Measurements from ENCODE around the gene CFAP46.

CFAP46 gene

DNA sequence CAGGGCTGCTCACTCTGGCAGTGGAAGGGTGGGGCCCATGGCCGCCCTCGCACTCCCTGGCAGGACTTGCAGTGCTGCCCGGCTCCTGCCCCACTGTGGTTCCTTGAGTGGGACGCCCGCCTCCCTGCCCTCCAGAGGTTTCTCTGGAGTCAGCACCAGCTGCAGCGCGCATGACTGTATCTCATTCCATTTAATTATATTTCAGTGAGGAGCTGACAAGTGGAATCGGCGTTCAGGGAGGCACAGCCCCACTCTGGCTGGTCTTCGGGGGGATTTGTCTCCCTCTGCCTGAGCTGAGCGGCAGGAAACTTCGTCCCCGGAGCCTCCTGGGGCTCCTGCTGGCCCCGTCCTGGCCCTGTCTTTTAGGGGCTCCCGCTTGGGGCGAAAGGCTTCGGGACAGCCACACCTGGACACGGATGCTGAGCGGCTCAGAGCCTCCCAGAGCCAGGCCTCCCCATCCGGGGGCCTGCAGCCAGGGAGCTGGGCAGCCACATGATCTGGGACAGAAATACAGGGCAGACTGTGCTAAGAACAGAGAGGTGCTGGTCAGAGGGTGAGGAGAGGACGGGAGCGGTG lies 81.2 kb downstream of the CFAP46 start:
- no peak overlapping the region for H3K4me3 ChIP-seq (ENCODE audit: low read depth, low read length)
- no peaks in the 10 kb centered on the region for H3K27me3 ChIP-seq (ENCODE audit: control insufficient read depth, insufficient read depth, low read length)
- H3K9me3 ChIP-seq (ENCODE audit: control insufficient read depth, insufficient read depth, low read length), result no peaks in the 10 kb centered on the region
- H3K4me1 ChIP-seq (ENCODE audit: control insufficient read depth, insufficient read depth, low read length), result no peaks in the 10 kb centered on the region
- H3K36me3 ChIP-seq (ENCODE audit: control insufficient read depth, insufficient read depth, low read length), result no peaks in the 10 kb centered on the region
- H3K9ac ChIP-seq (ENCODE audit: low read depth, low read length), result no peak overlapping the region

GRCh38 chr10:132860532-132860931 lies 81.8 kb downstream of the CFAP46 start:
- H3K4me1 ChIP-seq (ENCODE audit: control insufficient read depth, insufficient read depth, low read length), result no peaks in the 10 kb centered on the region
- H3K4me3 ChIP-seq (ENCODE audit: low read depth, low read length), result no peak overlapping the region
- no peaks in the 10 kb centered on the region for H3K9me3 ChIP-seq (ENCODE audit: control insufficient read depth, insufficient read depth, low read length)
- no peaks in the 10 kb centered on the region for H3K36me3 ChIP-seq (ENCODE audit: control insufficient read depth, insufficient read depth, low read length)
- no peak overlapping the region for H3K9ac ChIP-seq (ENCODE audit: low read depth, low read length)
- no peaks in the 10 kb centered on the region for H3K27me3 ChIP-seq (ENCODE audit: control insufficient read depth, insufficient read depth, low read length)

DNA sequence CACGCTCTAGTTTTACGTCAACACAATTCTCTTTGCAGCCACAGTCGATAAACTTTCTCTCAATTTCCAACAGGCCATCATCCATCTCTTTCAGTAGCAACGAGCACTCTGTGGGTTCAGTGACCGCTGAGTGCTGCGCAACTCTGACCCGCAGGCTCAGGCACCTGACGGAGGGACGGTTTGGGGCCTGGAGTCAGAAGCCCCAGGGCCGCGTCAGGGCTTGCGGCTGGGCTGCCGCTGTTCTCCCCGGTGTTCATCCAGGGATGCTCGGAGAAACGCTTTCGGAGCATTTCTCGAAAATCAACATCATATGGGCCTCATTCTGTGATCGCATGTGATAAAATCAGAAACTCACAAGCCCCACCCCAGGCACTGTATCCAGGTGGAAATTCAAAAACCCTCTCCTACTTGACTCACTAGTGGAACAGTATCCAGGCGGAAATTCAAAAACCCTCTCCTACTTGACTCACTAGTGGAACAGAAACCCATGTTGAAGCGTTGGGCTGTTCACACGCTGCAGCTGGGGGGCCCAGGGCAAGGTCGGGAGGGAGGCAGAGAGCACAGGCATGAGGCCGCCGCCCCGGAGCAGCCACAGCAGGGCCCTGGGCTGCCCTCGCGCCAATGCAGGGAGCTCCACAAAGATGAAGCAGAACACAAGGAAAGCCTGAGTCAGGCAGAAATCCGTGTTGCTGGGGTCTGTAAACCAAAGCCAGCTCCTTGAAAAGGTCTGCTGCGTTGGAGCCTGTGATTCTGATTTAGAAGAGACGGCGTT lies 83.1 kb downstream of the CFAP46 start:
- no peak overlapping the region for H3K9ac ChIP-seq (ENCODE audit: low read depth, low read length)
- no peaks in the 10 kb centered on the region for H3K9me3 ChIP-seq (ENCODE audit: control insufficient read depth, insufficient read depth, low read length)
- no peaks in the 10 kb centered on the region for H3K4me1 ChIP-seq (ENCODE audit: control insufficient read depth, insufficient read depth, low read length)
- no peaks in the 10 kb centered on the region for H3K36me3 ChIP-seq (ENCODE audit: control insufficient read depth, insufficient read depth, low read length)
- H3K4me3 ChIP-seq (ENCODE audit: low read depth, low read length), result no peak overlapping the region
- no peaks in the 10 kb centered on the region for H3K27me3 ChIP-seq (ENCODE audit: control insufficient read depth, insufficient read depth, low read length)

GRCh38 chr10:132858121-132859081 lies 84.0 kb downstream of the CFAP46 start:
- no peaks in the 10 kb centered on the region for H3K4me1 ChIP-seq (ENCODE audit: control insufficient read depth, insufficient read depth, low read length)
- H3K9ac ChIP-seq (ENCODE audit: low read depth, low read length), result no peak overlapping the region
- H3K9me3 ChIP-seq (ENCODE audit: control insufficient read depth, insufficient read depth, low read length), result no peaks in the 10 kb centered on the region
- no peaks in the 10 kb centered on the region for H3K27me3 ChIP-seq (ENCODE audit: control insufficient read depth, insufficient read depth, low read length)
- no peaks in the 10 kb centered on the region for H3K36me3 ChIP-seq (ENCODE audit: control insufficient read depth, insufficient read depth, low read length)
- no peak overlapping the region for H3K4me3 ChIP-seq (ENCODE audit: low read depth, low read length)

- Histone ChIP-seq H3K4me1 (ENCODE audit: control insufficient read depth, insufficient read depth, low read length) (no peaks in the 10 kb centered on the region), H3K4me3 (ENCODE audit: low read depth, low read length) (no peak overlapping the region), H3K9me3 (ENCODE audit: control insufficient read depth, insufficient read depth, low read length) (no peaks in the 10 kb centered on the region), H3K9ac (ENCODE audit: low read depth, low read length) (no peak overlapping the region), H3K27me3 (ENCODE audit: control insufficient read depth, insufficient read depth, low read length) (no peaks in the 10 kb centered on the region), H3K36me3 (ENCODE audit: control insufficient read depth, insufficient read depth, low read length) (no peaks in the 10 kb centered on the region)
Observed at GRCh38 chr10:132856869-132857524, 85.4 kb downstream of the CFAP46 start.

- no peaks in the 10 kb centered on the region for H3K4me1 ChIP-seq (ENCODE audit: control insufficient read depth, insufficient read depth, low read length)
- H3K9me3 ChIP-seq (ENCODE audit: control insufficient read depth, insufficient read depth, low read length), result no peaks in the 10 kb centered on the region
- no peaks in the 10 kb centered on the region for H3K27me3 ChIP-seq (ENCODE audit: control insufficient read depth, insufficient read depth, low read length)
- H3K36me3 ChIP-seq (ENCODE audit: control insufficient read depth, insufficient read depth, low read length), result no peaks in the 10 kb centered on the region
- H3K9ac ChIP-seq (ENCODE audit: low read depth, low read length), result no peak overlapping the region
- H3K4me3 ChIP-seq (ENCODE audit: low read depth, low read length), result no peak overlapping the region
Observed at GRCh38 chr10:132855889-132856288, 86.5 kb downstream of the CFAP46 start.

DNA sequence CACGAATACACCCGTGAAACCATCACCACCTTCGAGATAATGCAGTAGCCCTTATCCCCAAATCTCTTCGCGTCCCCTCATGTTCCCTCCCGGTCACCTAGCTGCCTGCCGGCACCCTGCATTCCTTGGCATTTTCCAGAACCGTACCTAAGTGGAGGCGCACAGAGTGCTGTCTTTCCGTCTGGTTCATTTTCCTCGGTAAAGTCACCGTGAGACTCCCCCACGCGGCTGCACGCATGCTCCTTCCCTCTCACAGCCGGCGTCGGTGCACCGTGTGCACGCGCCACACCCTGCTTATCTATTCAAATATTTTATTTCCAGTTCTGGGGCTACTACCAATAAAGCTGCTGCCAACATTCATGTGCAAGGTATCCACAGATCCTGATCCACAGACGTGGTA lies 90.9 kb downstream of the CFAP46 start:
- Histone ChIP-seq H3K27me3 (ENCODE audit: control insufficient read depth, insufficient read depth, low read length) (no peaks in the 10 kb centered on the region), H3K4me1 (ENCODE audit: control insufficient read depth, insufficient read depth, low read length) (no peaks in the 10 kb centered on the region), H3K9me3 (ENCODE audit: control insufficient read depth, insufficient read depth, low read length) (no peaks in the 10 kb centered on the region), H3K9ac (ENCODE audit: low read depth, low read length) (no peak overlapping the region), H3K36me3 (ENCODE audit: control insufficient read depth, insufficient read depth, low read length) (no peaks in the 10 kb centered on the region), H3K4me3 (ENCODE audit: low read depth, low read length) (no peak overlapping the region)

DNA sequence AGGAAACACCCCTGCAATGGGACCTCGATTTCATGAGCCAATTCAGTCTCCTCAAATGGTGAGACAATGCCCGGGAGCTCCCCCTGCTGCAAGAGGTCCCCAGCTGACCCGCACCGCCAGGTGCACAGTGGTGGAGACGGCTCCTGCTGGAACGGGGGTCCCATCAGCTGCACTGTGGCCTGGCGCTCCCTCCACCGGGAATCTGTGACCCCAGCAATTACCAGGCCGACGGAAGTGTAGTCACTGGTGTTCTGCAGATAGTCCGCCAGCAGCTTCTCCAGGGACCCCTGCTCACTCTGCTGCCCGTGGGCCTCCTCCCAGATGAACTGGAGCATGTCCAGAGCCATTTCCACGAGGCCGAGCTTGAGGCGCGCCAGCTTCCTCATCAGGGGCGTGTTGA lies 91.5 kb downstream of the CFAP46 start:
- Histone ChIP-seq H3K4me1 (ENCODE audit: control insufficient read depth, insufficient read depth, low read length) (no peaks in the 10 kb centered on the region), H3K27me3 (ENCODE audit: control insufficient read depth, insufficient read depth, low read length) (no peaks in the 10 kb centered on the region), H3K9ac (ENCODE audit: low read depth, low read length) (no peak overlapping the region), H3K36me3 (ENCODE audit: control insufficient read depth, insufficient read depth, low read length) (no peaks in the 10 kb centered on the region), H3K4me3 (ENCODE audit: low read depth, low read length) (no peak overlapping the region), H3K9me3 (ENCODE audit: control insufficient read depth, insufficient read depth, low read length) (no peaks in the 10 kb centered on the region)

- Histone ChIP-seq H3K9ac (ENCODE audit: low read depth, low read length) (no peak overlapping the region), H3K9me3 (ENCODE audit: control insufficient read depth, insufficient read depth, low read length) (no peaks in the 10 kb centered on the region), H3K4me1 (ENCODE audit: control insufficient read depth, insufficient read depth, low read length) (no peaks in the 10 kb centered on the region), H3K36me3 (ENCODE audit: control insufficient read depth, insufficient read depth, low read length) (no peaks in the 10 kb centered on the region), H3K27me3 (ENCODE audit: control insufficient read depth, insufficient read depth, low read length) (no peaks in the 10 kb centered on the region), H3K4me3 (ENCODE audit: low read depth, low read length) (no peak overlapping the region)
Observed at GRCh38 chr10:132850246-132850645, 92.1 kb downstream of the CFAP46 start.

DNA sequence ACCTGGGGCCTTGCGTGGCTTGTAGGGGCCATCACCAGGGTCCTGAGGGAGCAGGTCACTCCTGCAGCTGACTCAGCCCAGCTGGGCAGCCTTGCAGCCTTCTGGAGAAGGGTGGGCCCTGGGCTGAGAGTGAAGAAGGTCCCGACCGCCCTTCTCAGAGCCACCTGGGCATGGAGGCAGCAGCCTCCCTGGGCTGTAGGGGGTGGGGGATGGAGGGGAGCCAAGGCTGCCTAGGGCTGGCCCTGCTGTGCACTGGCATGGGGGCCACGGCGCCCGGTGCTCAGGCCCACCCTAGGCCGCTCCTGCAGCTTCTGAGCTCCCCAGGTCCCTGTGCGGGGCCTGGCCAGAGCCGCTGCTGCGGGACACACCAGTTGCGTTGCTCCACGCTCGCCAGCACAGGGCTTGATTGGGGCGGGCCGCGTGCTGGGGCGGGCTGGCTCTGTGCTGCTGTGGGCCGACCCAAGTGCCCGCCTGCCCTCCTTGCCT lies 92.8 kb downstream of the CFAP46 start:
- no peaks in the 10 kb centered on the region for H3K36me3 ChIP-seq (ENCODE audit: control insufficient read depth, insufficient read depth, low read length)
- H3K9me3 ChIP-seq (ENCODE audit: control insufficient read depth, insufficient read depth, low read length), result no peaks in the 10 kb centered on the region
- no peak overlapping the region for H3K4me3 ChIP-seq (ENCODE audit: low read depth, low read length)
- no peaks in the 10 kb centered on the region for H3K4me1 ChIP-seq (ENCODE audit: control insufficient read depth, insufficient read depth, low read length)
- H3K9ac ChIP-seq (ENCODE audit: low read depth, low read length), result no peak overlapping the region
- no peaks in the 10 kb centered on the region for H3K27me3 ChIP-seq (ENCODE audit: control insufficient read depth, insufficient read depth, low read length)

GRCh38 chr10:132848951-132849545 lies 93.3 kb downstream of the CFAP46 start:
- H3K9ac ChIP-seq (ENCODE audit: low read depth, low read length), result no peak overlapping the region
- no peaks in the 10 kb centered on the region for H3K27me3 ChIP-seq (ENCODE audit: control insufficient read depth, insufficient read depth, low read length)
- no peaks in the 10 kb centered on the region for H3K4me1 ChIP-seq (ENCODE audit: control insufficient read depth, insufficient read depth, low read length)
- no peaks in the 10 kb centered on the region for H3K9me3 ChIP-seq (ENCODE audit: control insufficient read depth, insufficient read depth, low read length)
- no peak overlapping the region for H3K4me3 ChIP-seq (ENCODE audit: low read depth, low read length)
- H3K36me3 ChIP-seq (ENCODE audit: control insufficient read depth, insufficient read depth, low read length), result no peaks in the 10 kb centered on the region

Data from iPS-15b (cell line).